Neuron (in vitro differentiated cells): Measurements from ENCODE around the gene ELOVL7.
A peak's percentile ranks its signal among the peaks of the same experiment; 100 is the strongest.
"Not testable (repeated sequence)": the region's sequence is repeated elsewhere in the genome, so short reads cannot be mapped to it uniquely, and the experiment has no call there.

ENCODE experiments used
- H2AFZ ChIP-seq: one replicate; pipeline ENCODE4 v1.6.1; 2013; ENCODE audit warnings: low read depth, mild to moderate bottlenecking, inconsistent platforms, low read length, moderate library complexity
- H3K27me3 ChIP-seq: one replicate; pipeline ENCODE4 v1.6.1; 2013; ENCODE audit warnings: low read length; ENCODE audit not compliant: insufficient read depth
- H3K36me3 ChIP-seq: one replicate; pipeline ENCODE4 v1.6.1; 2013; ENCODE audit warnings: low read length; ENCODE audit not compliant: insufficient read depth
- H3K4me1 ChIP-seq: one replicate; pipeline ENCODE4 v1.6.1; 2013; ENCODE audit warnings: low read length; ENCODE audit not compliant: insufficient read depth
- H3K4me3 ChIP-seq: 2 replicates; pipeline ENCODE4 v1.5.1; 2013; ENCODE audit warnings: mild to moderate bottlenecking, low read length, moderate library complexity
- H3K9me3 ChIP-seq: one replicate; pipeline ENCODE4 v1.6.1; 2013; ENCODE audit warnings: low read length

The ELOVL7 gene

DNA sequence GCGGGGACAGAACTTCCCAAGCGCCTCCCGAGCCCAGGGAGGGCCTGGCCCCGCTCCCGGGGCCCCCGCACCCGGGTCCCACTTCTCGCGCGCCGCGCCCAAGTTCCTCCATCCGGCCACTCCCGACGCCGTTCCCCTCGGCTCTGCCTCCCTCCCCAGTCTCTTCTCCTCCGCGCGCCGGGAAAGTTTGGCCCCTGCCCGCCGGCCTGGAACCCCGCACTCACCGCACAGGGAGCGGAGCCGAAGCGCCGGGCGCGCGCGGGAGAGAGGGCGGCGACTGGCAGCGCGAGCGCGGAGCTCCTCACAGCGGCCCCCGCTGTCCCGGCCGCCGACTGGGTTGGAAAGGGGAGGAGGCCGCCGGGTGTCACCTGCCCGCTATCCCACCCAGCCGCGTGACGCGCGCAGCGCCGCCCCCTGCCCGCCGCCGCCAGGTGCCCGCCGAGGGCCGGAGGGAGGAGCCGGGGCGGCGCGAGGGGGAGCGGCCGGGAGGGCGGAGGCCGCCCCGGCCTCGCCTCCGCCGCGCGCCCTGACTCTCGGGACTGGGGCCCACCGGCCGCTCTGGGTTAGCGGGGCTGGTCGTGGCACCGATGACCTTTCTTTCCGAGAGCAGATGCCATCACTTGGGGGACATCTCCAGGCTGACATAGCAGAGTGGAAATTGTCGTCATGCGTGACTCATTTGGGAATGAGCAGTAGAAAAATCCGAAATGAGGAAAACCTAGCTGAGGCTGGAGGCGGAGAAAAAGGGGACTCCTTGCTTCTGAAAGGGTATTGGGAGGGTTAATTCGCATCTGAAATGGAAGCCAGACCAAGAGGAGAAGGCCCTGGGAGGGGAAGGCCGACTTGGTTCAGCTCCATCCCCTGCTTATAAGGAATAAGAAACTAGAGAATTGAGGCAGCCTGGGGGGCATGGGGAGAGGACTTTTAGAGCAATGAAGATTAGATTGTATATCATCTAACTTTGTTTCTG lies at the start of gene ELOVL7:
ELOVL7 (minus strand) TSS at position 334 of the 970 bp plus-strand sequence. CDS start 56,872 bp downstream, outside the sequence.
- peaks cover 12% of the 10 kb centered on the region for H3K4me1 ChIP-seq
- peak within 1 kb of the TSS; percentile 53 for H3K4me3 ChIP-seq
- H2AFZ ChIP-seq, result peak within 1 kb of the TSS; percentile 100
- H3K9me3 ChIP-seq, result no peaks in the 10 kb centered on the region
- no peaks in the 10 kb centered on the region for H3K36me3 ChIP-seq
- H3K27me3 ChIP-seq, result peaks cover 53% of the 10 kb centered on the region

DNA sequence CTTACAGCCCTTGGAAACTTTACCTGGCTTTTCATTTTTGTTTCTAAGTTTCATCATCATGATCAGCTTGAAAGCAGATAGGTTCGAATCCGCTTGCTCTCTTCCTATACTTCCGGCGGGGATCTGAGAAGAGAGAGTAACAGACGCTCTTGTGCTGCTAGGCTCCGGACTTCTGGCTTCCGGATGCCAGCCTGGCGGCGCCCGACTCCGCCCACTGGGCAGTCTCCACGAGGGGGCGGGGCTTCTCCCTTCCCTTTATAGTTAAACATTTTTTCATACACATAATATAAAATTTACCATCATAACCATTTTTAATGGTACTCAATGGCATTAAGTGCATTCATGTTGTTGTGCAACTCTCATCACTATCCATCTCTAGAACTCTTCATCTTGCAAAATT lies 49.5 kb upstream of the ELOVL7 start:
- Histone ChIP-seq H3K4me1 (no peaks in the 10 kb centered on the region), H2AFZ (no peak overlapping the region)

DNA sequence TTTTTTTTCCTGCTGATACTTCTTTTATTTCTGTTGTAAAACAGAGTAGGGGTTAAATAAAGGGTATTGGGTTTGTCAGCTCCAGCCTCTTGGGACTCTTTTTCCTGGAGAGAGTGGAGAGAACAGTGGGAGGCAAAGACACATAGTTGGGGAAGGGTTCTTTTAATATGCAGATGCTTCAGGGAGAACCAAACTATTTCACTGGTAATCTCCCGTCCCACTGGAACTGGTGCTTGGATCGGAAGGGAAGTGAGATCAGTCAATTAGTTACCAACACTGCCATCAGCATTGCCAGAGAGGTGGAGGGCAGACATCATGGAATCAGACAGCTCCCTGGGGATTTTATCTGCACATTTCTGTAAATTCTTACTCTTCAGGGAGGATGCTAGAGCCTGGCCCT lies 47.6 kb upstream of the ELOVL7 start:
- no peak overlapping the region for H2AFZ ChIP-seq
- H3K36me3 ChIP-seq, result peaks cover 44% of the 10 kb centered on the region

More for the DNA sequence above, 49.5 kb upstream of the ELOVL7 start:
- Histone ChIP-seq H3K4me3 (no peak overlapping the region), H3K36me3 (peaks cover 52% of the 10 kb centered on the region), H3K9me3 (no peaks in the 10 kb centered on the region), H3K27me3 (no peaks in the 10 kb centered on the region)

DNA sequence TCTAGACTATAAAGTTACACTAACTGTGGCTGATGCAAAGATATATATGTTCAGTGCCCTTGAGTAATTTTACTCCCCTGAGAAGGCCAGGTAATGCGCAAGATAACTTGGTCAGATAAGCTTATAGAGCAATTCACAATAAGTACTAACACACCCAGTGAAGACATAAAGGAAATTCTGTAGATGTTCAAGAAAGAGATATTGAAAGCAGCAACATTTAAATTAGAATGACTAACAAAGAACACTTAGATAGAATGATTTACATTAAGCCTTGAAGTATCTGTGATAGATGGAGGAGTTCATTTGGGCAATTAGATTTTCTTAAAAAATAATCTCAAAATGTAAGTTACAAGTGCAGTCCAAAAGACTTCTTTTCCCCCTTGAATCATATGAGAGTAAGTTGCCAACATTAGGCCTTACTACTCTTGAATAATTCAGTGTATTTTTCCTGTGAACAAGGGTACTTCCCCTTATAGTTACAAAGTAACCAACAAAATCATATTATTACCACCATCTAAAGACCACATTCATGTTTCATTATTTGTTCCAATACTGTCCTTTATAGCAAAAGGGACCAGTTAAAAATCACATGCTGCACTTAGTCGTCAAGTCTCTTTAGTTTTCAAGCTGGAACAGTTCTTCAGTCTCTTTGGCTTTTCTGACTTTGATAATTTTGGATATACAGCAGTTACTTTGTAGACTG lies 44.4 kb upstream of the ELOVL7 start:
- H3K36me3 ChIP-seq, result peaks cover 30% of the 10 kb centered on the region
- H3K27me3 ChIP-seq, result no peaks in the 10 kb centered on the region

More for the DNA sequence above, 47.6 kb upstream of the ELOVL7 start:
- Histone ChIP-seq H3K27me3 (no peaks in the 10 kb centered on the region), H3K4me3 (no peak overlapping the region), H3K4me1 (no peaks in the 10 kb centered on the region), H3K9me3 (no peaks in the 10 kb centered on the region)

DNA sequence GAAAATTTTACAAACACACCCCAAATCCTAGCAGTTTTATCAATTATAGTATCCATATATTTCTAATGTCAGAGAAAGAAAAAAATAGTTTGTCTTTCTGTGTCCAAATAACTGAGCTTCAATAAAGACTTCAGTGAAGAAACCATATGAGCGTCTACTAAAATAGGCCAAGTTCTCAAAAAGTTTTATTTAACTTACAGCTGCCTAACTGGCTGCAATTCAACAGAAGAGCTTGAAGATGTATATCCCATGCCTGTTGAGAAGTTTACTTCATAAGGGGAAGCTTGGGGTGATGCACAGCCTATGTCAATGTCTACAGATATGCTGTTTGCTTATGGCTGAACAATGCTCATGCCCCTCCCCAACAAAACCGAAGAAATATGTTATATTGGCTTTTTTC lies 43.7 kb upstream of the ELOVL7 start:
- Histone ChIP-seq H3K36me3 (peaks cover 26% of the 10 kb centered on the region), H2AFZ (no peak overlapping the region), H3K27me3 (no peaks in the 10 kb centered on the region), H3K4me3 (no peak overlapping the region), H3K9me3 (no peaks in the 10 kb centered on the region), H3K4me1 (no peaks in the 10 kb centered on the region)

More for the DNA sequence above, 44.4 kb upstream of the ELOVL7 start:
- Histone ChIP-seq H2AFZ (no peak overlapping the region), H3K4me3 (no peak overlapping the region), H3K9me3 (no peaks in the 10 kb centered on the region), H3K4me1 (no peaks in the 10 kb centered on the region)

DNA sequence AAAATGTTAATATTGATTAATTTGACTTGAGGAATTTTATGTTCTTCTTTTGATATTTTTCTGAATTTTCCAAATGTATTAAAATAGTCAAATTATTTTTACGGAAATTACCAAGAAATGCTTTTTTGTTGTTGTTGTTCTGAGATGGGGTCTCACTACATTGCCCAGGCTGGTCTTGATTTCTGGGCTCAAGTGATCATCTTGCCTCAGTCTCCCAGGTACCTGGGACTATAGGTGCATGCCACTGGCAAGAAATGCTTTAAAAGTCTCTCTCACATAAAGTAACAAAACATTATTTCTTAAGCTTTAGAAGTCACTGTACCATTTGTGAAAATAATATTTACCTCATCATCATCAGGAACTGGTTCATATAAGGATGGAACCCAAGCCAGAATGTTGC lies 43.0 kb upstream of the ELOVL7 start:
- H3K4me1 ChIP-seq, result no peaks in the 10 kb centered on the region
- no peak overlapping the region for H3K4me3 ChIP-seq
- H3K36me3 ChIP-seq, result peaks cover 25% of the 10 kb centered on the region
- peaks cover 4% of the 10 kb centered on the region for H3K9me3 ChIP-seq
- H3K27me3 ChIP-seq, result no peaks in the 10 kb centered on the region
- no peak overlapping the region for H2AFZ ChIP-seq

DNA sequence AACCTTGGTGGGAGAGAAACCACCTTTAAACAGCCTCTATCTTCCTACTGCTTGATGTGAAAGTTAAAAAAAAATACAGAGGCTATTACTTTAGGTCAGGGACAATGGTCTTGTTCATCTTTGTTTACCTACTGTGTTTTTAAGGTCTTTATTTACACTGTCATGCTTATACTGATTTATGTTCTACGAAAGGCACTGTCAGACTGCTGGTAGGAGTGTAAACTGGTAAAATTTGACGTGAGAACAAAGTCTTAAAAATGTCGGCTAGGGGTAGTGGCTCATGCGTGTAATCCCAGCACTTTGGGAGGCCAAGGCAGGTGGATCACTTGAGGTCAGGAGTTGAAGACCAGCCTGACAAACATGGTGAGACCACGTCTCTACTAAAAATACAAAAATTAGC lies 42.1 kb upstream of the ELOVL7 start:
- H3K4me1 ChIP-seq, result no peaks in the 10 kb centered on the region
- peaks cover 25% of the 10 kb centered on the region for H3K36me3 ChIP-seq
- no peak overlapping the region for H3K4me3 ChIP-seq
- no peaks in the 10 kb centered on the region for H3K27me3 ChIP-seq
- H3K9me3 ChIP-seq, result peaks cover 4% of the 10 kb centered on the region
- H2AFZ ChIP-seq, result no peak overlapping the region

DNA sequence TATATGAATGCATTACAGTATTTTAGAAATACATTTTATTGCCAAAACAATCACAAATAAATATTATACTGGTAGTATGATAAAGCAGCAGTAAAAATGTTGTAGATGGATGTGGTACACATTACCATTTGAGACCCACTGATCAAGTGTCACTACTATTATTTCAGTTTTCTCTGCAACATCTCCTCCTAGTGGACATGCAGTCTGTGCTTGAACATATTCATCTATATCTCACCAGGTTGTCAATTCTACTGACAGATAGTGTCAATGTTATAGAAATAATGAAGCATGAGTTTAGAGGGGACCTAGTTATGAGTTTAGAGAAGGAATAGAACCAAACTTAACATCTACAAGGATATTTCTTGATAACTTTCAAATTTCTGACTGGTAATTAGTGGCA lies 39.2 kb upstream of the ELOVL7 start:
- H3K9me3 ChIP-seq, result peaks cover 4% of the 10 kb centered on the region
- no peaks in the 10 kb centered on the region for H3K4me1 ChIP-seq
- peaks cover 13% of the 10 kb centered on the region for H3K36me3 ChIP-seq
- no peak overlapping the region for H2AFZ ChIP-seq
- no peaks in the 10 kb centered on the region for H3K27me3 ChIP-seq
- H3K4me3 ChIP-seq, result no peak overlapping the region

DNA sequence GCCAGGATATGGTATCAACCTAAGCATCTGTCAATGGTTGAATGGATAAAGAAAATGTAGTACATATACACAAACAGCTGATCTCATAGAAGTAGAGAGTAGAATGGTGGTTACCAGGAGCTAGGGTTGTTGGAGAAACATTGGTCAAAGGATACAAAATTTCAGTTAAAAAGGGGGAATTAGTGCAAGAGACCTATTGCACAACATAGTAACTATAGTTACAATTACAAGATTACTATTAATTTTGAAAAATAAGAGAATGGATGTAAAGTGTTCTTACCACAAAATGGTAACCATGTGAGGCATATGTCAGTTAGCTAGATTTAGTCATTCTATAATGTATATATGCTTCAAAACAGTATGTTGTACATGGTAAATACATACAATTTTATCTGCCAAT lies 28.8 kb upstream of the ELOVL7 start:
- H2AFZ ChIP-seq, result no peak overlapping the region
- H3K4me1 ChIP-seq, result no peaks in the 10 kb centered on the region
- no peaks in the 10 kb centered on the region for H3K36me3 ChIP-seq
- peaks cover 2% of the 10 kb centered on the region for H3K9me3 ChIP-seq
- no peaks in the 10 kb centered on the region for H3K27me3 ChIP-seq
- H3K4me3 ChIP-seq, result no peak overlapping the region

DNA sequence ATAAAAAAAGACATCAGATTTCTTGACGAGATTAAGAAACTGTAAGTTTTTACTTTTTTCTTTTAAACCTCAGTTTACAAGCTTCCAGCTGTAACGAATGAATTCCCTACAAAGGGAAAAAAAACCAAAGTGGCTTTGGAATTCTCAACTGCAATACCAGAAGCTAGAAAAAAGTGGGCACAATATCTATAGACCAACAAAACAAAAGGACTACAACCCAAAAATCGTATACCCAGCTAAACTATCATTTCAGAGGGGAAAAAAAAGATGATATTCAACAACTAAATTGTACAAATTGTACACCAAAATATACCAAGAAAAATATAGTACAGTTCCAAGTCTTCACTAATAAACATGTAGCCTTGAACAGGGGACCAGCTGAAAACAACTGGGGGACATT lies 26.8 kb upstream of the ELOVL7 start:
- H3K27me3 ChIP-seq, result no peaks in the 10 kb centered on the region

DNA sequence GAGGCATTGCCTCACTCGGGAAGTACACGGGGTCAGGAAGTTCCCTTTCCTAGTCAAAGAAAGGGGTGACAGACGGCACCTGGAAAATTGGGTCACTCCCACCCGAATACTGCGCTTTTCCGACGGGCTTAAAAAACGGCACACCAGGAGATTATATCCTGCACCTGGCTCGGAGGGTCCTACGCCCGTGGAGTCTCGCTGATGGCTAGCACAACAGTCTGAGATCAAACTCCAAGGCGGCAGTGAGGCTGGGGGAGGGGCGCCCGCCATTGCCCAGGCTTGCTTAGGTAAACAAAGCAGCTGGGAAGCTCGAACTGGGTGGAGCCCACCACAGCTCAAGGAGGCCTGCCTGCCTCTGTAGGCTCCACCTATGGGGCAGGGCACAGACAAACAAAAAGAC lies 16.5 kb upstream of the ELOVL7 start:
- H3K27me3 ChIP-seq, H3K4me3 ChIP-seq, H3K36me3 ChIP-seq, H2AFZ ChIP-seq, H3K9me3 ChIP-seq, H3K4me1 ChIP-seq: not testable (repeated sequence)

More for the DNA sequence above, 26.8 kb upstream of the ELOVL7 start:
- H3K4me3 ChIP-seq, result no peak overlapping the region
- no peaks in the 10 kb centered on the region for H3K36me3 ChIP-seq
- H3K4me1 ChIP-seq, result no peaks in the 10 kb centered on the region
- peaks cover 2% of the 10 kb centered on the region for H3K9me3 ChIP-seq
- H2AFZ ChIP-seq, result no peak overlapping the region

DNA sequence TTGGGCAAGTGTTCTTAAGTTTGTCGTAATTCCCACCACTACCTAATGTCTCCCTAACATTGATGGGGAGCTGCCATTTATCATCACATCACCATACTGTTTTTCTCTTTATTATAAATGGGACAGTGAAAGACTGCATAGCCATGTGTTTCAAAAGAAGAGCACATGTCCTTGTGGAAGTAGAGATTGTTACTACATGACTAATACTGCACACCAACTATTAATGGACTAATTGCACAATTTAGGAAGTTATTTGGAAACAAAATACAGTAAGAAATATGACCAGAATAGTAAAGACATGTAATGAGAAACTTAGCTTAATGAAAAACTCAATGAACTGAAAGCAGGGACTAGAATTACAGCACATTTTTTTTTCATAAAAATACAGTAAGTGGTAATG lies 12.0 kb upstream of the ELOVL7 start:
- Histone ChIP-seq H2AFZ (no peak overlapping the region), H3K27me3 (peaks cover 5% of the 10 kb centered on the region), H3K9me3 (no peaks in the 10 kb centered on the region), H3K36me3 (no peaks in the 10 kb centered on the region), H3K4me3 (no peak overlapping the region), H3K4me1 (no peaks in the 10 kb centered on the region)

DNA sequence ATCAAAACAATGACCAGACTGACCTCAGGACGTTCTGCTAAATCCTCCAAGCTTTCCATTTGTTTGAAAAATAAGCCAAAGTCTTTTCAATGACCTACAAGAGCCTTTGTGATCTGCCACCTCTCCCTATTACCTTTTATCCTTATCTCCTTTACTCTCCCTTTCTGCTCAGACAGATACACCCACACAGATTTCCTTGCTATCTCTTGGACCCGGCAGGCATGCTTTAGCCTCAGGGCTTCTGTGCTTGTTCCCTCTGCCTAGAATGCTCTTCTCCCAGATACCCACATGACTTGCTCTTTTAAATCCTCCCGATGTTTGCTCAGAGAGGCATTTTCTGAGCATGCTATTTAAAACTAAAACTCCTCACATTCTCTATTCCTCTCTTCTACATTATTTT lies 8.9 kb upstream of the ELOVL7 start:
- Histone ChIP-seq H3K9me3 (no peaks in the 10 kb centered on the region), H3K36me3 (no peaks in the 10 kb centered on the region), H3K4me3 (no peak overlapping the region), H3K4me1 (no peaks in the 10 kb centered on the region), H2AFZ (no peak overlapping the region), H3K27me3 (peaks cover 6% of the 10 kb centered on the region)
